NCI-H2227 (cell line): ENCODE measurements around the gene FAM240A.

Experiments
- DNase-seq: peaks from one replicate; lab custom pipeline; 2025; ENCODE audit not compliant: unreplicated experiment; lab: John Stamatoyannopoulos, UW

FAM240A gene

DNA sequence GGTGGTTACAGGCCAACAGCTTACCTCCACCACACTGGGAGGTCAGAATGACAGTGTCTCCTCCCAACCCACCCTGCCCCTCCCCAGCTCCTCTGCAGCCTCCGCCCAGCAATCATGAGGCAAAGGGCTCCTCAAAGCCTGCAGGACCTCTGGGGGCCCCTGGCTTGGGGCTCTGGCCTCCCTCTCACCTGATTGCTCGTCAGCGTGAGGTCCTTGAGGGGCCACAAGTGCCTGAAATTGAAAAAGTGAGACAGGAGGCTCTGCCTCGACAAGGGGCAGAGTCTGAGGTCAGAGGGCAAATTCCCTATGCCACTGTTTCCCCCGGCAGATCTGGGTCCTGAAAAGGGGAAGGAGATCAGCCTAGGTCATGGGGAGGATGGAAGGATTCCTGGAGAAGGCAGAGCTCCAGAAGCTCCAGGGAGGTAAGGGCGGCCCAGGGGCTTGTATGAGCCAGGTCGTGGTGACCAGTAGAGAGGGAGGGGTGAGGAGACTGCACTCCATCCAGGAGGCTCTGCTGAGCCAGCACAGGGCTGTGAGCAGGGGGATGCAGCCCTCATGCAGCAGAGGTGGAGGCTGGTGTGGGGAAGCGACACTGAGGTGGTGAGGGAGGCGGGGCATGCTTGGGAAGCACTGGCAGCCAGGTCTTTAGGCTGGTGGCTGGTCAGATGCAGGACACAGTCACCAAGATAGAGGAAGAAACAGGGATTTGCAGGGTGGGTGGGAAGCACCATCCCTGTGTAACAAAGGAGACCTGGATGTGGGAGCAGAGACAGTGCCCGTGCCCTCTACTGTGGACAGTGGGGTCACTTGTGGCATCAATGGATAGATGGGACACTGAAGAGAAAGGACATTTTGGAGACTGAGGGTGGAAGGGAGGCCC is 61.1 kb downstream of the FAM240A start:
- DNase-seq = no peak

DNA sequence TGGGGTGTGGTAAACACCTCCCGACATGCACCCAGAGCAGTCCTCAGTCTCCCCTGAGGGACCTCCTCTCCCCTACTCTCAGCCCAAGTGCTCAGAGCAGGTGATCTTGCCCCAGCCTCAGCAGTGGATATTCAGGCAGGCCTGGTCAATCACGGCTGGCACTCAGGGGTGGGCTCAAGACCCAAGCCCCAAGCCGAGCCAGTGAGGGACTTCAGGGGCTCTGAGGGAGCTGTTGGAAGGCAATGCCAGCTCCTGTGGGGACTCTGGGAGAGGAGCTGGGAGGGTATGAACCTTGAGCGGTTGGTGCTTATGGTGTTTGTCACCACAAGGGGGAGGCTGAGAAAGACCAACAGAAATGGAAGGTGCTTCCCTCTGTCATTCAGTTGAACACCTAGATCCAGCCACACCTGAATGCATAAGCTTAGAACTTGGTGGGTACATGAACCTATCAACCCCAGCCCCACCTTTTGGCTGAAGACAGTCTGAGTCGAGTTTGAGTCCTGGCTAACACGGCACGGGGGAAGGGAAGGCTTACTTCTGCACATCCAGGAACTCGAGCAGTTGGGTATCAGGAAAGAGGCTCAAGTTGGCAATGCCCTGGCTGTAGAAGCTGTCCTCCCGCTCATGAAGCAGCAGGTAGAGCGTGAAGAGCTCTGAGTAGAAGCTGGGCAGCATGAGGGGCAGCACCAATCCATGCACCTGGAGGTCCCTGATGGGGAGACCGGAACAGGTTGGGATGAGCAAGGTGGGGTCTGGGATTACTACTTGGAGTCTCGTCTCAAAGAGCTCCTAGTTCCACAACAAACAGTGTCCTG is 61.9 kb downstream of the FAM240A start:
- DNase-seq = no peak

DNA sequence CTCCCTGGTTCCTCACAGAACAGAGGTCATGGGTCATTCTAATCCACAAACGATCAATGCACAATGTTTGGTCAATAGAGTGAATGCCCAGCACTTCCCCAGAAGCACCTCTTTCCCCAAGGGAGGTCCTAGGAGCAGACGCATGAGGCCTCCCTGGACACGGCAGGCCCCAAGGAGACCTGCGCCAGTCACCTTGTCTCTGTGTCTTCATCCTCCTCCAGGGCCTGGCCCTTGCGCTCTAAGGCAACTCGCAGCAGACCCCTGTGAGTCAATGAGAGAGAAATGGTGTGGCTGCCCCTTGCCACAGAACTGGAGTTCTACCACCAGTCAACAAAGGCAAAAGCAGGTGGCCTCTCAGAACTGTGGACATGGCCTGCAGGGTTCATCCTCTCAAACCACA is 63.1 kb downstream of the FAM240A start:
- no peak for DNase-seq
